K562 (cell line): ENCODE measurements around the gene FZD4. TPM values are rescaled to one million over a fixed set of nuclear protein-coding genes. Genes with fewer than 3 reads are reported as not detected.

Experiments used
- ATAC-seq: fragments of 200-7000 bp; cut with Tn5 transposase; 3 replicates; pipeline ENCODE4 v1.9.1; 2020; ENCODE audit warnings: moderate library complexity
- BruUV-seq: library from RNA; stranded (reverse); fragments of 400-500 nt; replicated peaks from 2 replicates; lab custom pipeline; 2021; lab: Mats Ljungman, UMichigan
- CTCF ChIA-PET: fragments of 300-600 bp; formaldehyde crosslinking; extraction: SDS; loops from one replicate; lab custom pipeline; 2021; ENCODE audit warnings: low intra/inter-chr PET ratio; lab: Yijun Ruan, JAX
- POLR2A ChIA-PET: fragments of 300-600, 350-650 bp; sonication (Branson Sonifier 250); formaldehyde crosslinking; extraction: SDS; loops from one replicate; lab custom pipeline; 2021; ENCODE audit warnings: antibody characterized with exemption, inconsistent platforms; lab: Yijun Ruan, JAX
- DNase-seq, 4 experiments: peaks; one replicate each; pipeline versions ENCODE4 v3.0.0 to v3.0.0-alpha.2; 2011 to 2018; ENCODE audit warnings: low spot score in 3 of 4, mixed read lengths in 3 of 4; ENCODE audit errors: extremely low read depth in 1 of 4
- FAIRE-seq: peaks from 2 replicates; lab custom pipeline; 2011; peaks lifted over from hg19 to GRCh38; lab: Jason Lieb, UNC
- H2AFZ ChIP-seq: 2 replicates; pipeline ENCODE4 v1.6.0; 2011; ENCODE audit warnings: low read depth, low read length, control low read depth, inconsistent platforms
- H3K27ac ChIP-seq: fragments of 200-600 bp; 3 replicates; pipeline ENCODE4 v1.8.0; 2011; ENCODE audit warnings: low read depth, mild to moderate bottlenecking, control low read depth, inconsistent platforms, low read length, moderate library complexity, mixed read lengths; ENCODE audit errors: extremely low read depth
- H3K27me3 ChIP-seq, 2 experiments: fragments of 300-600 bp in 1 of 2; 2 replicates in 1 of 2; 3 replicates in 1 of 2; pipeline versions ENCODE4 v1.6.0 to v1.8.0; 2011; ENCODE audit warnings: inconsistent platforms in 2 of 2, low read length in 2 of 2, mild to moderate bottlenecking in 1 of 2, mixed read lengths in 1 of 2, moderate library complexity in 1 of 2; ENCODE audit not compliant: control insufficient read depth in 2 of 2, insufficient read depth in 2 of 2
- H3K36me3 ChIP-seq: fragments of 300-600 bp; 3 replicates; pipeline ENCODE4 v1.8.0; 2011; ENCODE audit warnings: mild to moderate bottlenecking, low read length, inconsistent platforms; ENCODE audit not compliant: control insufficient read depth, insufficient read depth
- H3K4me1 ChIP-seq, 2 experiments: fragments of 200-600 bp in 1 of 2; replicated peaks in 1 of 2; 2 replicates in 1 of 2; 3 replicates in 1 of 2; pipeline versions ENCODE4 v1.5.1 to v1.8.0; 2011; ENCODE audit warnings: inconsistent platforms in 2 of 2, low read length in 2 of 2, mild to moderate bottlenecking in 1 of 2, mixed read lengths in 1 of 2, moderate library complexity in 1 of 2; ENCODE audit not compliant: control insufficient read depth in 2 of 2, insufficient read depth in 2 of 2
- H3K4me2 ChIP-seq: 2 replicates; pipeline ENCODE4 v1.6.1; 2011; ENCODE audit warnings: low read length, control low read depth, inconsistent platforms, mixed read lengths; ENCODE audit not compliant: insufficient read depth
- H3K4me3 ChIP-seq: fragments of 200-600 bp; sonication (generic), shearing (Covaris generic); 2 replicates; pipeline ENCODE4 v1.5.1; 2016; ENCODE audit warnings: control low read depth, inconsistent platforms
- H3K79me2 ChIP-seq: fragments of 200-600 bp; 3 replicates; pipeline ENCODE4 v1.8.0; 2011; ENCODE audit warnings: low read length, inconsistent platforms; ENCODE audit not compliant: control insufficient read depth, insufficient read depth
- H3K9ac ChIP-seq, 2 experiments: 2 replicates each; pipeline versions ENCODE4 v1.6.0 to v1.6.1; 2011; ENCODE audit warnings: low read depth in 2 of 2, low read length in 2 of 2, control low read depth in 1 of 2, inconsistent platforms in 1 of 2, mild to moderate bottlenecking in 1 of 2, mixed read lengths in 1 of 2; ENCODE audit not compliant: insufficient read depth in 1 of 2
- H3K9me1 ChIP-seq: one replicate; pipeline ENCODE4 v1.6.0; 2011; ENCODE audit warnings: inconsistent platforms, mild to moderate bottlenecking, low read length, moderate library complexity; ENCODE audit not compliant: control insufficient read depth, insufficient read depth
- H3K9me3 ChIP-seq: replicated peaks from 2 replicates; pipeline ENCODE4 v1.5.1; 2011; ENCODE audit warnings: low read depth, low read length, inconsistent platforms; ENCODE audit not compliant: control insufficient read depth, insufficient read depth
- H4K20me1 ChIP-seq: replicated peaks from 2 replicates; pipeline ENCODE4 v1.6.1; 2011; ENCODE audit warnings: low read length, inconsistent platforms, mixed read lengths; ENCODE audit not compliant: control insufficient read depth, insufficient read depth
- CREBBP ChIP-seq: IDR thresholded peaks from one replicate; pipeline ENCODE4 v1.6.1; 2012; ENCODE audit warnings: low read depth, mild to moderate bottlenecking, control low read depth, inconsistent platforms, low read length
- GTF2F1 ChIP-seq: IDR thresholded peaks from 2 replicates; pipeline ENCODE4 v1.6.1; 2011; ENCODE audit warnings: low read depth, low read length, improper control_type of control experiment
- NCOR1 ChIP-seq: fragments of 450-650 bp; IDR thresholded peaks from 2 replicates; pipeline ENCODE4 v1.6.1; 2016; ENCODE audit warnings: mild to moderate bottlenecking, moderate library complexity
- NFE2L1 ChIP-seq: fragments of 450-650 bp; IDR thresholded peaks from 2 replicates; pipeline ENCODE4 v1.6.1; 2016; ENCODE audit warnings: missing genetic modification characterization, low read depth, mild to moderate bottlenecking, missing compliant biosample characterization, moderate library complexity, borderline replicate concordance
- RBM22 ChIP-seq: fragments of 200-400 bp; formaldehyde crosslinking; IDR thresholded peaks from 2 replicates; pipeline ENCODE4 v1.6.1; 2018; ENCODE audit warnings: low read length, low read depth; ENCODE audit not compliant: poor library complexity, severe bottlenecking
- RNF2 ChIP-seq: sonication (generic); IDR thresholded peaks from 2 replicates; pipeline ENCODE4 v1.6.1; 2016
- SRSF1 ChIP-seq: fragments of 200-400 bp; formaldehyde crosslinking; IDR thresholded peaks from 2 replicates; pipeline ENCODE4 v1.6.1; 2017; ENCODE audit warnings: mild to moderate bottlenecking, low read depth, low read length, moderate library complexity
- TAL1 ChIP-seq: fragments of 450-650 bp; IDR thresholded peaks from 2 replicates; pipeline ENCODE4 v1.6.1; 2016; ENCODE audit warnings: mild to moderate bottlenecking
- ZNF140 ChIP-seq: fragments of 250-450 bp; sonication (Bioruptor Pico); IDR thresholded peaks from 2 replicates; pipeline ENCODE4 v1.8.0; 2021; ENCODE audit warnings: moderate library complexity, mild to moderate bottlenecking, inconsistent platforms
- ZNF436 ChIP-seq: fragments of 250-450, 450-650 bp; sonication (Bioruptor Pico); formaldehyde crosslinking; IDR thresholded peaks from 2 replicates; pipeline ENCODE4 v1.7.0; 2020; ENCODE audit warnings: mild to moderate bottlenecking
- WGBS: fragments of 100-300 bp; shearing (Covaris generic); methylation state at CpG from one replicate; pipeline ENCODE4 v1.1.6; 2016; ENCODE audit warnings: low coverage, mixed read lengths; ENCODE audit not compliant: insufficient coverage; ENCODE audit errors: missing lambda C conversion rate; 5-methylcytosine and 5-hydroxymethylcytosine counted together
- in situ Hi-C: fragments of 300-500 bp; cut with MboI; formaldehyde crosslinking; loops from 4 replicates; pipeline ENCODE4 v1.15.0; 2018; ENCODE audit warnings: inconsistent platforms, mixed read lengths
- intact Hi-C: fragments of 100-400 bp; cut with micrococcal nuclease; formaldehyde crosslinking; loops from 2 replicates; pipeline ENCODE4 v1.14.2; 2022
- polyA plus RNA-seq, 8 experiments: library from polyadenylated mRNA; depleted of rRNA in 4 of 8; stranded (reverse) in 5 of 8; unstranded in 3 of 8; fragments of >200 nt; fragmentation: Nextera tagmentation in 2 of 8; fragmentation: Illumina TruSeq in 1 of 8; extraction: Ambion mirVana in 2 of 8; extraction: Trizol in 1 of 8; gene quantifications; 2 replicates each; pipeline versions ENCODE4 v1.2.1 to v1.2.3, GENCODE V29; 2011 to 2014; ENCODE audit warnings: inconsistent platforms in 1 of 8, missing spikeins in 1 of 8
- total RNA-seq, 7 experiments: library from RNA; depleted of rRNA in 6 of 7; stranded (reverse); fragments of >200 nt in 6 of 7; fragmentation: Illumina TruSeq in 2 of 7; extraction: Trizol in 2 of 7; gene quantifications; 2 replicates each; pipeline versions ENCODE4 v1.2.1 to v1.2.3, GENCODE V29; 2011 to 2021; ENCODE audit warnings: low replicate concordance in 1 of 7
- TF ChIP-seq, protein P1 (sequence below): fragments of 450-650 bp; formaldehyde crosslinking; IDR thresholded peaks from 2 replicates; pipeline ENCODE4 v1.4.0; 2022; ENCODE audit warnings: mild to moderate bottlenecking, moderate library complexity
- TF ChIP-seq, protein P2 (sequence below), 2 experiments: fragments of 450-650 bp; formaldehyde crosslinking in 1 of 2; IDR thresholded peaks; 2 replicates each; pipeline versions ENCODE4 v1.4.0 to v1.6.1; 2014 to 2020; ENCODE audit warnings: mild to moderate bottlenecking in 2 of 2, borderline replicate concordance in 1 of 2, low read depth in 1 of 2
- TF ChIP-seq, protein P3 (sequence below): sonication (generic); formaldehyde crosslinking; IDR thresholded peaks from 2 replicates; pipeline ENCODE4 v1.8.1; 2023; ENCODE audit warnings: mild to moderate bottlenecking, missing genetic modification reagents

Gene FZD4
- total and polyA plus RNA-seq, 9 of the 15 experiments (the other 6 are each of a cell fraction or from before 2014, with no cell fraction given) = 1.2 to 7.9 (median 5.8) TPM

DNA sequence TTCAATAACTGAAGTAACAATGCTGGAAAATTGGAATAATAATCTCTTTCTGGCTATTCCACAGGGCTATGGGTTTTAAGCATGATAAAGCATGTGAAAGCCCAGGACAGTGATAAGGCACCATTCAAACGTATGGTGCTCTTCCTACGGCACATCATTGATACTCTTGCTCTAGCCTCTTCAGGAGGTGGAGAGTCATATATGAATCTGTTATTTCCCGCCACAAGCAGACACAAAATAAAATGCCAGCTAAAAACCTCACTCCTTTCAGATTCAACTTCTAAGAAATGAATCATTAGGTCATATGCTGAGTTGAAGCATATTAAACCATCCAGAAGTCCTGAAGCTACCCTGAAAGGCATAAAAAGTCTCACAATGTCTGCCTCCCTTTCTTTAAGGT is 49.9 kb downstream of the FZD4 start:
- FAIRE-seq (no peak), ATAC-seq (no peak), DNase-seq (no peak)
- no peak overlapping the region for H3K4me3 ChIP-seq
- ChIA-PET CTCF (no interaction called here), POLR2A (interaction anchor here (0.7 kb wide), 1 partner anchor 9 kb away, joined by 3 read pairs; no protein-coding TSS in a partner anchor)
- H3K36me3 ChIP-seq = no peaks in the 10 kb centered on the region
- no peak overlapping the region for H3K27ac ChIP-seq
- H3K27me3 ChIP-seq = peaks cover 3 to 5% of the 10 kb centered on the region in 2 experiments; a peak in 4 of 5 replicates
- in situ Hi-C loops = no loop called here
- no peak overlapping the region for H3K9ac ChIP-seq
- no peaks in the 10 kb centered on the region for H3K9me3 ChIP-seq
- no peaks in the 10 kb centered on the region for H3K9me1 ChIP-seq
- H4K20me1 ChIP-seq = no peaks in the 10 kb centered on the region
- no TSS peak for BruUV-seq
- H3K79me2 ChIP-seq = no peaks in the 10 kb centered on the region
- no peak overlapping the region for H3K4me2 ChIP-seq
- WGBS = 60% methylated on average over 3 of the region's 3 CpGs
- no peak overlapping the region for H2AFZ ChIP-seq
- H3K4me1 ChIP-seq = peaks cover 0 to 4% of the 10 kb centered on the region in 2 experiments; a peak in 1 of 5 replicates
- intact Hi-C loops = no loop called here
- TF ChIP-seq CREBBP = no peak
- TF ChIP-seq ZNF140 (CRISPR knock-in tag) = no peak
- no peak for TF ChIP-seq NFE2L1 (tag)
- no peak for TF ChIP-seq RNF2
- TF ChIP-seq, protein P1, sequence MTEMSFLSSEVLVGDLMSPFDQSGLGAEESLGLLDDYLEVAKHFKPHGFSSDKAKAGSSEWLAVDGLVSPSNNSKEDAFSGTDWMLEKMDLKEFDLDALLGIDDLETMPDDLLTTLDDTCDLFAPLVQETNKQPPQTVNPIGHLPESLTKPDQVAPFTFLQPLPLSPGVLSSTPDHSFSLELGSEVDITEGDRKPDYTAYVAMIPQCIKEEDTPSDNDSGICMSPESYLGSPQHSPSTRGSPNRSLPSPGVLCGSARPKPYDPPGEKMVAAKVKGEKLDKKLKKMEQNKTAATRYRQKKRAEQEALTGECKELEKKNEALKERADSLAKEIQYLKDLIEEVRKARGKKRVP (CRISPR knock-in tag) = no peak
- TF ChIP-seq ZNF436 = no peak
- no peak for TF ChIP-seq RBM22
- no peak for TF ChIP-seq GTF2F1
- no peak for TF ChIP-seq TAL1
- TF ChIP-seq, protein P2, sequence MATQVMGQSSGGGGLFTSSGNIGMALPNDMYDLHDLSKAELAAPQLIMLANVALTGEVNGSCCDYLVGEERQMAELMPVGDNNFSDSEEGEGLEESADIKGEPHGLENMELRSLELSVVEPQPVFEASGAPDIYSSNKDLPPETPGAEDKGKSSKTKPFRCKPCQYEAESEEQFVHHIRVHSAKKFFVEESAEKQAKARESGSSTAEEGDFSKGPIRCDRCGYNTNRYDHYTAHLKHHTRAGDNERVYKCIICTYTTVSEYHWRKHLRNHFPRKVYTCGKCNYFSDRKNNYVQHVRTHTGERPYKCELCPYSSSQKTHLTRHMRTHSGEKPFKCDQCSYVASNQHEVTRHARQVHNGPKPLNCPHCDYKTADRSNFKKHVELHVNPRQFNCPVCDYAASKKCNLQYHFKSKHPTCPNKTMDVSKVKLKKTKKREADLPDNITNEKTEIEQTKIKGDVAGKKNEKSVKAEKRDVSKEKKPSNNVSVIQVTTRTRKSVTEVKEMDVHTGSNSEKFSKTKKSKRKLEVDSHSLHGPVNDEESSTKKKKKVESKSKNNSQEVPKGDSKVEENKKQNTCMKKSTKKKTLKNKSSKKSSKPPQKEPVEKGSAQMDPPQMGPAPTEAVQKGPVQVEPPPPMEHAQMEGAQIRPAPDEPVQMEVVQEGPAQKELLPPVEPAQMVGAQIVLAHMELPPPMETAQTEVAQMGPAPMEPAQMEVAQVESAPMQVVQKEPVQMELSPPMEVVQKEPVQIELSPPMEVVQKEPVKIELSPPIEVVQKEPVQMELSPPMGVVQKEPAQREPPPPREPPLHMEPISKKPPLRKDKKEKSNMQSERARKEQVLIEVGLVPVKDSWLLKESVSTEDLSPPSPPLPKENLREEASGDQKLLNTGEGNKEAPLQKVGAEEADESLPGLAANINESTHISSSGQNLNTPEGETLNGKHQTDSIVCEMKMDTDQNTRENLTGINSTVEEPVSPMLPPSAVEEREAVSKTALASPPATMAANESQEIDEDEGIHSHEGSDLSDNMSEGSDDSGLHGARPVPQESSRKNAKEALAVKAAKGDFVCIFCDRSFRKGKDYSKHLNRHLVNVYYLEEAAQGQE (IDR thresholded peaks at IDR 0.05; ENCODE audit: borderline replicate concordance) = no peak
- TF ChIP-seq, protein P2 (CRISPR knock-in tag; IDR thresholded peaks at IDR 0.05; ENCODE audit: low read depth) = no peak
- TF ChIP-seq SRSF1 = no peak
- TF ChIP-seq NCOR1 = no peak
- TF ChIP-seq, protein P3, sequence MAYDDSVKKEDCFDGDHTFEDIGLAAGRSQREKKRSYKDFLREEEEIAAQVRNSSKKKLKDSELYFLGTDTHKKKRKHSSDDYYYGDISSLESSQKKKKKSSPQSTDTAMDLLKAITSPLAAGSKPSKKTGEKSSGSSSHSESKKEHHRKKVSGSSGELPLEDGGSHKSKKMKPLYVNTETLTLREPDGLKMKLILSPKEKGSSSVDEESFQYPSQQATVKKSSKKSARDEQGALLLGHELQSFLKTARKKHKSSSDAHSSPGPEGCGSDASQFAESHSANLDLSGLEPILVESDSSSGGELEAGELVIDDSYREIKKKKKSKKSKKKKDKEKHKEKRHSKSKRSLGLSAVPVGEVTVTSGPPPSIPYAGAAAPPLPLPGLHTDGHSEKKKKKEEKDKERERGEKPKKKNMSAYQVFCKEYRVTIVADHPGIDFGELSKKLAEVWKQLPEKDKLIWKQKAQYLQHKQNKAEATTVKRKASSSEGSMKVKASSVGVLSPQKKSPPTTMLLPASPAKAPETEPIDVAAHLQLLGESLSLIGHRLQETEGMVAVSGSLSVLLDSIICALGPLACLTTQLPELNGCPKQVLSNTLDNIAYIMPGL (CRISPR knock-in tag) = no peak
